ENCODE results near the gene PRKCH. TPM values are rescaled to one million over a fixed set of nuclear protein-coding genes. Genes with fewer than 3 reads are reported as not detected.
"Not testable (repeated sequence)": the region's sequence is repeated elsewhere in the genome, so short reads cannot be mapped to it uniquely, and the experiment has no call there.

The PRKCH gene
- total RNA-seq, 2 experiments from 2014 or later, result 304 to 312 TPM

DNA sequence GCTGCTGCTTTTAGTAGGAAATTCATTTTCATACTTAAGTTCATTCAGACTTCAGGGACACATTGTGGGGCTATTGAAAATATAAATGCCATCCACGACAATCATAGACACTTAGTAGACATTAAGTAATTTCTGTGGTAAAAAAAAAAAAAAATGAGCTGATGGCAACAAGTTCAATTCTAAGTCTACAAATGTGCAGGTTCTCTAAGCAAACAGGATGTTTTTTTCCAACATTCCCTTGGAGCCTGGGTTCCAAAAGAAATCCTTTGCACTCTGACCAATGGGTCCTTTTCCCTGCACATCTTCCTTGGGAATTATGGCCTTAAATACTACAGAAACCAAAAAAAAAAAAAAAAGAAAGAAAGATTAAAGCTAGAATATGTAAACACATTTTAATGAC, 198.4 kb downstream of the PRKCH start:
- Mint-ChIP-seq H3K4me1 (peaks cover 72% of the 10 kb centered on the region), H3K27me3 (no peaks in the 10 kb centered on the region), H3K9me3 (ENCODE audit: low read depth) (no peaks in the 10 kb centered on the region), H3K36me3 (peaks cover 52% of the 10 kb centered on the region), H3K4me3 (no peak overlapping the region), H3K27ac (no peak overlapping the region)
- CTCF ChIA-PET, result interaction anchor here (0.7 to 1.6 kb wide), 3 partner anchors 26 to 156 kb away, joined by 3 to 4 read pairs (median 4); no protein-coding TSS in a partner anchor
- DNase-seq (no peak), ATAC-seq (no peak)

DNA sequence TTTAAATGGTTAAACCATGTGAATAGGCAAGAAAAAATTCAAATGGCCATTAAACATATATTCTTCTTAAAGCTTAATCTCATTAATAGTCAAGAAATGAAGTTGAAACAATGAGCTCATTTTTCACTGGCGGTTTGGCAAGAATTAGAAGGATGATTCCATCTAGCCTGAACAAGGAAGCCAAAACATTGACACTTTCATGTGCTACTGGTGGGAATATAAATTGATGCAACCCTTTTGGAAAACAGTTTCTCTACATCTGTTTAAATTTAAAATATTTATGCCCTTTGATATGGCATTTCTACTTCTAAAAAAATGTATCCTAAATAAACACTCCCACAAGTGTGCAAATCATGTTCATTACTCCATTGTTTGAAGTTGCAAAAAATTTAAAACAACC, 199.2 kb downstream of the PRKCH start:
- CTCF ChIA-PET, result interaction anchor here (1.0 to 1.6 kb wide), 2 partner anchors 42 to 155 kb away, joined by 4 read pairs; no protein-coding TSS in a partner anchor
- peaks cover 52% of the 10 kb centered on the region for H3K36me3 Mint-ChIP-seq
- H3K27ac Mint-ChIP-seq, result no peak overlapping the region
- H3K4me1 Mint-ChIP-seq, result peaks cover 72% of the 10 kb centered on the region
- DNase-seq, result no peak
- no peak overlapping the region for H3K4me3 Mint-ChIP-seq
- no peaks in the 10 kb centered on the region for H3K9me3 Mint-ChIP-seq (ENCODE audit: low read depth)
- no peak for ATAC-seq
- no peaks in the 10 kb centered on the region for H3K27me3 Mint-ChIP-seq

DNA sequence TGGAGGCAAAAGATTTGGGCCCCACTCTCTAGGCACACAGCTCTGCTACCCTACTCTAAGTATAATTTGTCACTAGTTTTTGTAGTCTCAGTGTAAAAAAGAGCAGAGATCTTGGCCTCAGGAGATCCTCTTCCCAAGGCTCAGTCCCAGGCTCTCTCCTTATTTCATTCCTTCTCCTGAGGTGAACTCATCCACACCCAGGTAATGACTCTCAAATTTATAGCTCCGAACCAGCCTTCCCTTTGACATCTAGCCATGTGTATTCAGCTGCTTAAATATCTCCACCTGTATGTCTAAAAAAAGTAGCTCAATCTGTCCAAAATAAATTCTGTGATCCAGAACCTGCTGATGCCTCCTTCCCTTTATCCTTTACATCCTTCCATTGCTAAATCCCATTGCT, 200.4 kb downstream of the PRKCH start:
- no peak overlapping the region for H3K27ac Mint-ChIP-seq
- CTCF ChIA-PET, result interaction anchor here (0.5 to 1.4 kb wide), 3 partner anchors 11 to 29 kb away, joined by 3 read pairs; no protein-coding TSS in a partner anchor

DNA sequence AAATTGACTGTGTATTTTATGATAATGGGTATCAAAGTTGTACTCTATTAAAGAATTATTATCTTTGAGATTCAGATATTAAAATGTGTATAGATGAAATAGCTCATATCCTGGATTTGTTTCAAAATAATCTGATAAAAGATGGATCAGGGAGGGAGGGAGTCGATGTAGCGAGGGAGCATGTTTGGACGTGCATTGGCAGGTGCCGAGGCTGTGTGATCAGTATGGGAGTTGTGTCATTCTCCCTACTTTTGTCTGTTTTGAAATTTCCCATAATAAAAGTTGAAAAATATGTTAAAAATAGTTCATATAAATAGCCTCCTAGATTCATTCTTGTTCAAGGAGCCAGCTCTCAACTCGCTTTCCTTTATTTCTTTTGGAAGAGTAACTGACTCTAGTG, 202.4 kb downstream of the PRKCH start:
- H3K36me3 Mint-ChIP-seq, result peaks cover 62% of the 10 kb centered on the region
- CTCF ChIA-PET, result interaction anchor here (1.0 to 4.3 kb wide), 5 partner anchors 45 to 187 kb away, joined by 3 to 28 read pairs (median 3); no protein-coding TSS in a partner anchor
- DNase-seq, result no peak
- no peak for ATAC-seq
- peaks cover 72% of the 10 kb centered on the region for H3K4me1 Mint-ChIP-seq
- H3K4me3 Mint-ChIP-seq, result no peak overlapping the region
- H3K9me3 Mint-ChIP-seq (ENCODE audit: low read depth), result peaks cover 3% of the 10 kb centered on the region
- no peak overlapping the region for H3K27ac Mint-ChIP-seq
- H3K27me3 Mint-ChIP-seq, result no peaks in the 10 kb centered on the region

More for the DNA sequence above, 200.4 kb downstream of the PRKCH start:
- ATAC-seq, result no peak
- no peaks in the 10 kb centered on the region for H3K27me3 Mint-ChIP-seq
- H3K9me3 Mint-ChIP-seq (ENCODE audit: low read depth), result no peaks in the 10 kb centered on the region
- no peak for DNase-seq
- no peak overlapping the region for H3K4me3 Mint-ChIP-seq
- peaks cover 52% of the 10 kb centered on the region for H3K36me3 Mint-ChIP-seq
- peaks cover 72% of the 10 kb centered on the region for H3K4me1 Mint-ChIP-seq

DNA sequence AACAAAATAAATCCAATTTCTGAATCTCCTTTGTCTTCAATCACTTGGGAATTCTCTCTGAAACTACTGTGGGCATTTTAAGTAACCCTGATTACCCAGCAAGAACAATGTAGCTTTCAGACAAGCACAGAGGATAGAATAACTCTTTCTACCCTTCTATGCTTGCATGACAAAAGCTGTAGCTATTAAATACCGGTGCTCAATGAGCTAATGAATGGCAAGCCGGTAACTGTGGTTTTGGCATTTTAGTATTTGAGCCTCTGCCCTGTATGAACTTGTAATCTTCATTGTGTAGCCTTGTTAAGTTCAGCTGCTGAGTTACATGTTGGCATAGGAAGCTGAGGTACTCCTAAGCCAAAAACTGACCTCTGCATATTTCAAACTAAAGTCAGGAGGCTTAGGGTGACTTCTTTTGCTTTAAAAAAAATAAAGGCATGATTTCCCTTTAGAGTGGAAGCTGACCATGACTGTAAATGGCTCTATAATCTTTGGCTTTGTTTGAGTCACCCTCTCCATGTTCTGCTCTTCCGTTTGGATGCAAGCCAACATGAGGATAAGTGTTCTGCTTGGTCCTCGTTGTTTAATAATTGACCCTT, 202.9 kb downstream of the PRKCH start:
- H3K4me3 Mint-ChIP-seq, result no peak overlapping the region
- no peak for DNase-seq
- H3K27me3 Mint-ChIP-seq, result no peaks in the 10 kb centered on the region

DNA sequence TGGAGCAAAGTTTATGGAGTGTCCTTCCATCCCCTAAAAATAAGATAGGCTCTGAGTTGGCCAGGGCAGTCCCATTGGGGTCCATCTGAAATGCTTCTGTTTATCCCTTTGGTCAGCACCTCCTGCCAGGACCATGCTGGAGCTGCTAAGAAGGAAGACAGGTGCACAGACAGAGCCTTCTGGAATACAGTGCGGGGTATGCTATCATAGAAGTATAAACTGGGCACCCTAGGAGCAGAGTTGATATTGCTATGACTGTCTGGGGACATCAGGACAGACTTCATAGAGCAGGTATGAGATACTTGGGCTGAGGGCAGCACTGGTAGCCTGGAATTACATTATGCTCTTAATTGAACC, 203.5 kb downstream of the PRKCH start:
- peak overlapping the region; percentile 21 for H3K4me3 Mint-ChIP-seq
- H3K36me3 Mint-ChIP-seq, result peaks cover 65% of the 10 kb centered on the region
- no peaks in the 10 kb centered on the region for H3K27me3 Mint-ChIP-seq
- peaks cover 5% of the 10 kb centered on the region for H3K9me3 Mint-ChIP-seq (ENCODE audit: low read depth)
- H3K4me1 Mint-ChIP-seq, result peaks cover 79% of the 10 kb centered on the region
- no peak for DNase-seq
- no peak for ATAC-seq
- peak overlapping the region; percentile 61 for H3K27ac Mint-ChIP-seq
- CTCF ChIA-PET, result interaction anchor here (1.0 to 4.3 kb wide), 5 partner anchors 9 to 239 kb away, joined by 3 to 28 read pairs (median 4); no protein-coding TSS in a partner anchor

More for the DNA sequence above, 202.9 kb downstream of the PRKCH start:
- H3K36me3 Mint-ChIP-seq, result peaks cover 68% of the 10 kb centered on the region
- H3K9me3 Mint-ChIP-seq (ENCODE audit: low read depth), result peaks cover 5% of the 10 kb centered on the region
- CTCF ChIA-PET, result interaction anchor here (1.0 to 4.3 kb wide), 7 partner anchors 9 to 239 kb away, joined by 3 to 28 read pairs (median 4); no protein-coding TSS in a partner anchor
- H3K4me1 Mint-ChIP-seq, result peaks cover 77% of the 10 kb centered on the region
- peak overlapping the region; percentile 61 for H3K27ac Mint-ChIP-seq
- no peak for ATAC-seq

DNA sequence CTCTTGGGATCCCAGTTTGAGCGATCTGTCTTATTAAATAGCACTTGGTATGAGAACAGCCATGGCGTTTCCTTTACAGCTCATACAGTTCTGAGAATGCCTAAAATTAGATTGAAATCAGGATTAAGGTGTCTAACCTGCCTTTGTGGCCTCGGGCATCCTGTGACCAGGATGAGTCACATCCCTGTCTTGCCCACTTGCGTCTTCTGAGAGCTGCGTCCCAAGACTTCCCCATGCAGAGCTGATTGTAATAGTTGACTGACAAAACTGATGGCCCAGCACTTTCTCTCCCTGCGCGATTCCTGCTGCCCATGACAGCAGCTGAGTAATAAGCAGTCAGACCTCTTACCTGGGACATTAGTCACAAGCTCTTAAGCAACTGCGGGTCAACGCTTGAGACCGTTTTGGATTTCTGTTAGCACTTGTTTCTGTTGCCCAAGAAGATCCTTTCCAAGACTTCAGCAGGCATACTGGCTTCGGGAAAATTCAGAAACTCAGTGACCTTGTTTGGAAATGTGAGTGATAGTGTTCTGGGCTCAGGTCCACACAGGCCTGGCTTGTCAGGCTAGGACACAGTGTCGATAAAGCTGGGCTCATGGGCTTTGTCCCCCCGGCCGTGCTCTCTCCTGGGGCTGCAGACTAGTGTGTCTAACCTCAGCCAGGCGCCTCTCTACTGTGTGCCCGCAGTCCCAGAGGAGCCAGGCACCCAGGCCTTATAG, 204.1 kb downstream of the PRKCH start:
- ATAC-seq, result peak; percentile 80
- CTCF ChIA-PET, result interaction anchor here (1.0 to 4.3 kb wide), 7 partner anchors 8 to 238 kb away, joined by 3 to 28 read pairs (median 4); no protein-coding TSS in a partner anchor
- H3K4me3 Mint-ChIP-seq, result peak overlapping the region; percentile 21

DNA sequence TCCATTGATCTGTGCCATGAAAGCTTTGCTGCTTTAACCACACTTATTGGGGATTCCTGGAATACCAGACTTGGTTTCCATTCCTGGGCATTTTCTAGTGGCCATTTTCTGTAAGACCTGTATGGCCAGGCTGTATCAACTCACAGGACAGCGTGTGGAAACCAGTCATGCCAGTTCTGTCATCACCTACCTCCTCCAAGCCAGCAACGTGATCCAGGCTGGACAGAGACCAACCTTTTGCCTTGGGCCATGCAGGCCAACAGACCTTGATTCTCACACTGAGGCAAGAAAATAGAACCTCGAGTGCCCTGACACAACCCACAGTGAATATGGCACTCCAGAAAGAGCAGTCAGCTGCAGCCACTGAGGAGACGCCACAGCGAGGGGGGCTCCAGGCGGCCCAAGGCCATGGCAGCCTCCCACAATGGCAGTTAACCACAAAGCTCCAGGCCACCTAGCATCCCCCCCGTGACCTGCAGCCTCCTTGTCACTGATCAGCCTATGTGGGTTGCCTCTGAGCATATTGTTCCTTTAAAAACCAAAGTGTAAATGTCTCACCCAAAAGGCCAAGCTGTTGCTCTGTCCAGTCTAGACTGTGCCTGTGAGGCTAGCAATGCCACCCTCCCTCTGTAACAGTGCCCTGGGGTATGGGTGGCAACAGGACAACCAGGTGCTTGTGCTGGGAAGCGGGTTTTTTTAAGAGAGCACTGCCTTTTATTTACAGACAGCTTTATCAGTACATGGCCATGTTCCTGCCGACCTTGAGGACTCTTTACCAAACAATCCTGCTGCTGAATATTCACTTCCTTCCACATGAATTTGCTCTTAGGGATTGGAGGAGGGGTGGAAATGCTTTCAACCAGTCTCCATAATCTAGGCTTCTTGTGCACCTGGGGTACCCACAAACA, 205.3 kb downstream of the PRKCH start:
- DNase-seq (no peak), ATAC-seq (no peak)
- peaks cover 70% of the 10 kb centered on the region for H3K36me3 Mint-ChIP-seq
- no peaks in the 10 kb centered on the region for H3K27me3 Mint-ChIP-seq
- CTCF ChIA-PET, result interaction anchor here (1.0 to 4.3 kb wide), 2 partner anchors 51 to 137 kb away, joined by 4 to 28 read pairs; no protein-coding TSS in a partner anchor
- H3K4me1 Mint-ChIP-seq, result peaks cover 93% of the 10 kb centered on the region
- H3K4me3 Mint-ChIP-seq, result no peak overlapping the region
- peak overlapping the region; percentile 82 for H3K27ac Mint-ChIP-seq
- H3K9me3 Mint-ChIP-seq (ENCODE audit: low read depth), result peaks cover 5% of the 10 kb centered on the region

More for the DNA sequence above, 204.1 kb downstream of the PRKCH start:
- Mint-ChIP-seq H3K27me3 (no peaks in the 10 kb centered on the region), H3K4me1 (peaks cover 81% of the 10 kb centered on the region), H3K36me3 (peaks cover 65% of the 10 kb centered on the region), H3K27ac (peak overlapping the region; percentile 61), H3K9me3 (ENCODE audit: low read depth) (peaks cover 5% of the 10 kb centered on the region)
- peak; percentile 91 for DNase-seq

DNA sequence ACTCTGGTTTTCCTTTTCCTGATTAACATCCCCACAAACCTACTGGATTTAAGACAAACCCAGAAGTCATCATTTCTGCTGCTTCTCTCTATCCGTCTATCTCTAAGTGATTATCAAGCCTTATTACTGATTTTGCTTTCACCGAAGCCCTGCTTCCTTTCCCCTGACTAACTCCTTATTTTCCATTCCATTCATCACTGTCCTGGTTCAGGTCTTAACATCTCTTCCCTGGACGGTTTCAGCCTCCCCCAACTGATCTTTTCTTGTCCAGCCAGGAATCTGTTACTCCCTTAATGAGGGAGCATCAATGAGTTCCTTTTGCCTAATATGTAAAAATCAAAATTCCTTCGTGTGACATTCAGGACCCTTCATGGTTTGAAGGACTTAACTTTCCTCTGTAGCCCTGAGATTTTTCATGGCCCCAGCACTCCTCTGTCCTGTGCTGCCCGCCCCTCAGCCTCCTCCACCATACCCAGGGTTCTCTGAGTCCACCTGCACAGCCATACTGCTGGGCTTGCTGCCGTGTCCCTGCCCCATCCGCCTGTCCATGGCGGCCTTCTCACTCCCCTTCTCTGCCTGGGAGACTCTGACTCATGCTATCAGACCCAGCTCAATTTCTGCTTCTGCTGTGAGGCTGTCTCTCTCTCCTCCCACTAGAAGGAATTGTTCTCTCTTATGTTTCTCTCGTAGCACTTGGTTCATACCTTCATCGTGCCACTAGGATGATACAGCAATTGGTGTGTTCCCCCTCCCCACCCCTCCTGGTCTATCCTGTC, 206.1 kb downstream of the PRKCH start:
- Mint-ChIP-seq H3K27ac (peak overlapping the region; percentile 82), H3K4me1 (peaks cover 89% of the 10 kb centered on the region), H3K36me3 (peaks cover 63% of the 10 kb centered on the region), H3K27me3 (no peaks in the 10 kb centered on the region), H3K4me3 (no peak overlapping the region), H3K9me3 (ENCODE audit: low read depth) (peaks cover 5% of the 10 kb centered on the region)
- DNase-seq (no peak), ATAC-seq (no peak)
- CTCF ChIA-PET, result interaction anchor here (4.3 kb wide), 1 partner anchor 52 kb away, joined by 28 read pairs; no protein-coding TSS in a partner anchor

DNA sequence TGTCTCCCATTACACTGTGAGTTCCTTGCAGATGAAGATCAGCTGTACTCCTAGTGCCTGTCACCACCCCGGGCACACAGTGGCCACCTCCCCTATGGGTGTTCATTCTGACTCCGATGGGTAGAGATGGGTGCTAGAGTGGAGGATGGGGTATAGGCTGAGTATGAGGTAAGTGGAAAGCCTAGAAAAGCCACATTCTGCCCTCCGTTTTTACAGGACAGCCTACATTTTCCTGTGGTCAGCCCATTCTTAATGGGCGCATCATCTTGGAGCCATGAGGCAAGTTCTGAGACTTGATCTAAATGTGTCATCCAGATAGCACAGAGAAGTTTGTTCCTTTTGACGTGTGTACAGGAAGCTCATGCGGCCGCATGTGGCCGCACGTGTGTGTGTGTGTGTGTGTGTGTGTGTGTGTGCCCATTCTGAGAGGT, 207.2 kb downstream of the PRKCH start:
- Mint-ChIP-seq H3K4me1 (peaks cover 90% of the 10 kb centered on the region), H3K36me3 (peaks cover 68% of the 10 kb centered on the region), H3K27ac (peak overlapping the region; percentile 82), H3K4me3 (no peak overlapping the region), H3K9me3 (ENCODE audit: low read depth) (peaks cover 5% of the 10 kb centered on the region), H3K27me3 (no peaks in the 10 kb centered on the region)
- CTCF ChIA-PET, result interaction anchor here (0.6 to 1.1 kb wide), 2 partner anchors 27 to 201 kb away, joined by 3 read pairs; no protein-coding TSS in a partner anchor
- ATAC-seq (peak; percentile 52), DNase-seq (peak; percentile 70)

DNA sequence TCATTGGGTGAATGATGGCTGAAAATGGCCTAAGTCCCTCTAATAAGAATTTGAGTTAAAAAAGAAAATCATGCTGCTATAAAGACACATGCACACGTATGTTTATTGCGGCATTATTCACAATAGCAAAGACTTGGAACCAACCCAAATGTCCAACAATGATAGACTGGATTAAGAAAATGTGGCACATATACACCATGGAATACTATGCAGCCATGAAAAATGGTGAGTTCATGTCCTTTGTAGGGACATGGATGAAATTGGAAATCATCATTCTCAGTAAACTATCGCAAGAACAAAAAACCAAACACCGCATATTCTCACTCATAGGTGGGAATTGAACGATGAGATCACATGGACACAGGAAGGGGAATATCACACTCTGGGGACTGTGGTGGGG, 208.0 kb downstream of the PRKCH start:
- H3K9me3 Mint-ChIP-seq (ENCODE audit: low read depth); H3K27me3 Mint-ChIP-seq; H3K27ac Mint-ChIP-seq; DNase-seq; H3K4me3 Mint-ChIP-seq; ATAC-seq: not testable (repeated sequence)
- Mint-ChIP-seq H3K4me1 (peaks cover 90% of the 10 kb centered on the region), H3K36me3 (peaks cover 74% of the 10 kb centered on the region)
- CTCF ChIA-PET, result interaction anchor here (1.1 kb wide), 1 partner anchor 200 kb away, joined by 3 read pairs; no protein-coding TSS in a partner anchor

DNA sequence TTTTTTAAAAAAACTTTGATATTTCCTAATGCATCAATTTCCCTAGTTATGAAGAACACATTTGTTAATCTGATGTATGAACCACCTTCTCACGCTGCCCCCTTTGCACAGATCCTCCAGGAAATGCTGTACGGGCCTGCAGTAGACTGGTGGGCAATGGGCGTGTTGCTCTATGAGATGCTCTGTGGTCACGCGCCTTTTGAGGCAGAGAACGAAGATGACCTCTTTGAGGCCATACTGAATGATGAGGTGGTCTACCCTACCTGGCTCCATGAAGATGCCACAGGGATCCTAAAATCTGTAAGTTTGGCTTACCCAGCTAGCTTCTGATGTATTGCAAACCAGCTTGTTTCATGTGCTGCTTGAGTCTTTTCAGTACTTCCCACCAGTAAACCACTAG, 208.9 kb downstream of the PRKCH start:
- DNase-seq (no peak), ATAC-seq (no peak)
- Mint-ChIP-seq H3K36me3 (peaks cover 81% of the 10 kb centered on the region), H3K4me1 (peaks cover 89% of the 10 kb centered on the region), H3K27ac (peak overlapping the region; percentile 11), H3K4me3 (no peak overlapping the region), H3K27me3 (no peaks in the 10 kb centered on the region), H3K9me3 (ENCODE audit: low read depth) (peaks cover 5% of the 10 kb centered on the region)
- CTCF ChIA-PET, result no interaction called here
